Right lobe of liver (tissue), 6 donors: Measurements from ENCODE around the gene KCTD14. TPM values are rescaled to one million over a fixed set of nuclear protein-coding genes. Genes with fewer than 3 reads are reported as not detected.
A peak's percentile ranks its signal among the peaks of the same experiment; 100 is the strongest.
"Not testable (repeated sequence)": the region's sequence is repeated elsewhere in the genome, so short reads cannot be mapped to it uniquely, and the experiment has no call there.

ENCODE experiments used
- ATAC-seq, 4 donors: fragments of 200-7000 bp; cut with Tn5 transposase; one replicate each; pipeline ENCODE4 v1.9.1; 2020; ENCODE audit warnings: mild to moderate bottlenecking in 4 of 4, moderate library complexity in 4 of 4
- DNase-seq, 3 donors: peaks; one replicate each; pipeline ENCODE4 v3.0.0-alpha.2; 2020
- H3K27ac ChIP-seq, 3 donors: fragments of 200-600 bp; one replicate each; pipeline ENCODE4 v1.8.0; 2022
- H3K27me3 ChIP-seq, 2 donors: fragments of 200-600 bp; one replicate each; pipeline ENCODE4 v1.8.0; 2022
- H3K36me3 ChIP-seq, 4 donors: fragments of 200-600 bp; sonication (generic) in 1 of 4; one replicate each; pipeline versions ENCODE4 v1.5.1 to v1.8.0; 2017 to 2022; ENCODE audit warnings: control low read depth in 1 of 4
- H3K4me1 ChIP-seq, 4 donors: fragments of 200-600 bp; sonication (generic) in 1 of 4; one replicate each; pipeline versions ENCODE4 v1.5.1 to v1.8.0; 2017 to 2022; ENCODE audit warnings: control low read depth in 1 of 4
- H3K4me3 ChIP-seq, 3 donors: fragments of 200-600 bp; one replicate each; pipeline ENCODE4 v1.8.0; 2022
- H3K9me3 ChIP-seq, 4 donors: fragments of 200-600 bp; sonication (generic) in 1 of 4; one replicate each; pipeline versions ENCODE4 v1.5.1 to v1.8.0; 2017 to 2022; ENCODE audit warnings: control low read depth in 1 of 4
- POLR2A ChIP-seq: fragments of 450-650 bp; IDR thresholded peaks from one replicate; pipeline ENCODE4 v1.6.1; 2017; ENCODE audit warnings: antibody characterized with exemption, mild to moderate bottlenecking
- WGBS: methylation state at CpG from one replicate; pipeline ENCODE4 v1.1.6; 2018; ENCODE audit warnings: low coverage, low lambda C conversion rate; ENCODE audit not compliant: insufficient coverage; ENCODE audit errors: missing lambda C conversion rate; 5-methylcytosine and 5-hydroxymethylcytosine counted together
- intact Hi-C, 2 donors: fragments of 100-400 bp; cut with DNase I; formaldehyde crosslinking; loops; one replicate each; pipeline versions ENCODE4 v1.11.2 to v1.14.1; 2022
- total RNA-seq, 6 experiments: library from RNA; depleted of rRNA in 2 of 6; stranded (reverse); fragments of >200 nt in 2 of 6; fragmentation: NEBNext Ultra II Directional in 3 of 6; extraction: Animal tissue kit (Norgen Biotek cat#: 25700) in 3 of 6; gene quantifications; one replicate each; pipeline versions ENCODE4 v1.1.0 to v1.2.4, GENCODE V29; 2016 to 2023
- TF ChIP-seq, protein P1 (sequence below), 4 donors: fragments of 200-600 bp in 3 of 4; fragments of 450-650 bp in 1 of 4; IDR thresholded peaks; one replicate each; pipeline versions ENCODE4 v1.5.1 to v1.8.0; 2016 to 2022; ENCODE audit warnings: antibody characterized with exemption in 4 of 4, mild to moderate bottlenecking in 2 of 4
- donor health status: DM: no; HTN: yes; CAD: no.
- donor health status: DM: no; HTN: no; CAD: no.
- donor health status: DM: no; HTN: no; CAD: no.
- donor health status: DM: no; HTN: yes; CAD: no.
- donor health status: DM: no; HTN: yes; CAD: no.

Gene KCTD14
- total RNA-seq, 6 experiments from 2014 or later, result 4.8 to 12.1 (median 6.3) TPM

DNA sequence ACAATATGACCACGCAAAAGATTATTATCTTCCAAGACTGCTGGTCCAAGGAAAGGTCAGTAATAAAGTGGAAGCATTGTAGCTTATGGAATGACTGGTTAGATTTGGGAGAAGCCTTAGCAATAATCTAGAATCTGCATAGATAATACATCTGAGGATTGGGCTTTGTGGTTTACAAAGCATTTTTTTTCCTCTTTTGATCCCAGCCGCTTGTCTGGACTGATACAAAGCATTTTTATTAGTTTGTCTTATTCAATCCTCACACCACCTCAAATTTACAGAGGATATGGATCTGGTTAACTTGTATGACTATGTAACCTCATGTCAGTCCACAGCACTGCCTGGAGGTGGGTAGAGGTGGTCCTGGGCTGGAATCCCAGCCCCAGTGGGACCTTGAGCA, 39.6 kb upstream of the KCTD14 start:
- 61% methylated on average over 2 of the region's 2 CpGs for WGBS
- Histone ChIP-seq H3K4me3 (no peak overlapping the region), H3K27me3 (no peaks in the 10 kb centered on the region), H3K9me3 (no peaks in the 10 kb centered on the region), H3K36me3 (peaks cover 0 to 5% (median 2%) of the 10 kb centered on the region in 4 donors), H3K27ac (peak overlapping the region in 2 of 3 donors; percentile 2 to 72), H3K4me1 (peaks cover 0 to 42% (median 16%) of the 10 kb centered on the region in 4 donors)
- intact Hi-C loops, result no loop called here
- ATAC-seq, result no peak
- no peak for DNase-seq
- TF ChIP-seq, protein P1, sequence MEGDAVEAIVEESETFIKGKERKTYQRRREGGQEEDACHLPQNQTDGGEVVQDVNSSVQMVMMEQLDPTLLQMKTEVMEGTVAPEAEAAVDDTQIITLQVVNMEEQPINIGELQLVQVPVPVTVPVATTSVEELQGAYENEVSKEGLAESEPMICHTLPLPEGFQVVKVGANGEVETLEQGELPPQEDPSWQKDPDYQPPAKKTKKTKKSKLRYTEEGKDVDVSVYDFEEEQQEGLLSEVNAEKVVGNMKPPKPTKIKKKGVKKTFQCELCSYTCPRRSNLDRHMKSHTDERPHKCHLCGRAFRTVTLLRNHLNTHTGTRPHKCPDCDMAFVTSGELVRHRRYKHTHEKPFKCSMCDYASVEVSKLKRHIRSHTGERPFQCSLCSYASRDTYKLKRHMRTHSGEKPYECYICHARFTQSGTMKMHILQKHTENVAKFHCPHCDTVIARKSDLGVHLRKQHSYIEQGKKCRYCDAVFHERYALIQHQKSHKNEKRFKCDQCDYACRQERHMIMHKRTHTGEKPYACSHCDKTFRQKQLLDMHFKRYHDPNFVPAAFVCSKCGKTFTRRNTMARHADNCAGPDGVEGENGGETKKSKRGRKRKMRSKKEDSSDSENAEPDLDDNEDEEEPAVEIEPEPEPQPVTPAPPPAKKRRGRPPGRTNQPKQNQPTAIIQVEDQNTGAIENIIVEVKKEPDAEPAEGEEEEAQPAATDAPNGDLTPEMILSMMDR (IDR thresholded peaks at IDR 0.05), result no peak
- TF ChIP-seq POLR2A, result no peak

DNA sequence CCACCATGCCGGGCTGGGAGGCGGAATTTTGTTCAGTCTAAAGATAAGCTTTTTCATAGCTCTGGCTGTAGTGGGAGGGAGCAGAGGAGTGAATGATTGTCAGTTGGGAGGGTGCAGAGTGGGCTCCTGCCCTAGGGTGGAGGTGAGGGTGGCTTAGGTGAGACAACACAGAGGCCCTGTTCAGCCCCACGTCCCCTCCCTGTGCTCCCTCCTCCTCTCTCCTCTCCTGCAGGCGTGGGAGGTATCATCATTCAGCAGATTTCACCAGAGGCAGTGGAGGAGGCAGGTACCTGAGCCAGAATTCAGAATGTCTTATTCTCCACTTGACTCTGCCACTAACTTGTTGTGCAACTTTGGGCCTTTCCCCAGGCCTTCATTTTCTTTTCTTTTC, 38.8 kb upstream of the KCTD14 start:
- no peaks in the 10 kb centered on the region for H3K27me3 ChIP-seq
- no peaks in the 10 kb centered on the region for H3K9me3 ChIP-seq
- H3K36me3 ChIP-seq, result no peaks in the 10 kb centered on the region
- WGBS, result 22% methylated on average over 3 of the region's 4 CpGs
- peak overlapping the region; percentile 44 to 72 (median 66) for H3K27ac ChIP-seq
- H3K4me3 ChIP-seq, result no peak overlapping the region
- DNase-seq (peak in 1 of 3 donors; percentile 53), ATAC-seq (peak; percentile 2 to 9 (median 6))
- intact Hi-C loops, result no loop called here
- peaks cover 0 to 49% (median 16%) of the 10 kb centered on the region in 4 donors for H3K4me1 ChIP-seq
- TF ChIP-seq POLR2A, result no peak
- TF ChIP-seq, protein P1 (IDR thresholded peaks at IDR 0.05), result no peak

DNA sequence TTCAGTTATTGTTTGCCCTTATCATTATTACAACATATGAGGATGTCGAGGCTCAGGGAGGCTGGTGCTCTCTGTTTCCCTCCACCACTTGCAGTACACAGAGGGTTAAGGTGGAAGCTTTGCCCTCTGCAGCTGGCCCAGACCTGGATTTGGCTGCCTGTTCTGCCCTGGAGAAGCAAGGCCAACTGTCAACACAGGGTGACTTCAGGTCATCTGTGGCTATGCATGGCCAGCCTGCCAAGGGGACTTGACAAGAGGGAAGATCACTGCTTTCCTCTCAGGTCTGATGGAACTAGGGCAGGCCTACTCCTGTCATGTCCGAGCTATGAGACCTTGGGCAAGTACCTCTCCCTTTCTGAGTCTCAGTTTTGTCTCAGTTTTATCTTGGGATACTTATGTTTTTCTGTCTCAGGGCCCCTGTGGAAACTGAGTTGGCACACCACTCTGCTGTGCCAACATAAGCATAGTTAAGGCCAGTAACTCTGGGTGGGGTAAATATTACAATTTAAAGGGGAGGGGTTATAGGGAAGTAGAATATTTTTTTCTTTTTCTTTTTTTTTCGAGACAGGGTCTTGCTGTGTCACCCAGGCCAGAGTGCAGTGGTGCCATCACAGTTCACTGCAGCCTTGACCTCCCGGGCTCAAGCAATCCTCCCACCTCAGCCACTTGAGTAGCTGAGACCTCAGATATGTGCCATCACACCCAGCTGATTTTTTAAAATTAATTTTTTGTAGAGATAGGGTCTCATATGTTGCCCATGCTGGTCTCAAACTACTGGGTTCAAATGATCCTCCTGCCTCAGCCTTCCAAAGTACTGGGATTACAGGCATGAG, 38.2 kb upstream of the KCTD14 start:
- 22% methylated on average over 4 of the region's 4 CpGs for WGBS
- Histone ChIP-seq H3K4me1 (peaks cover 0 to 53% (median 16%) of the 10 kb centered on the region in 4 donors), H3K4me3 (no peak overlapping the region), H3K27me3 (no peaks in the 10 kb centered on the region), H3K36me3 (no peaks in the 10 kb centered on the region), H3K9me3 (no peaks in the 10 kb centered on the region), H3K27ac (peak overlapping the region; percentile 44 to 72 (median 66))
- intact Hi-C loops, result no loop called here
- TF ChIP-seq POLR2A, result no peak
- TF ChIP-seq, protein P1 (IDR thresholded peaks at IDR 0.05), result no peak
- DNase-seq (peak; percentile 81 to 94 (median 92)), ATAC-seq (peak; percentile 74 to 86 (median 75))

DNA sequence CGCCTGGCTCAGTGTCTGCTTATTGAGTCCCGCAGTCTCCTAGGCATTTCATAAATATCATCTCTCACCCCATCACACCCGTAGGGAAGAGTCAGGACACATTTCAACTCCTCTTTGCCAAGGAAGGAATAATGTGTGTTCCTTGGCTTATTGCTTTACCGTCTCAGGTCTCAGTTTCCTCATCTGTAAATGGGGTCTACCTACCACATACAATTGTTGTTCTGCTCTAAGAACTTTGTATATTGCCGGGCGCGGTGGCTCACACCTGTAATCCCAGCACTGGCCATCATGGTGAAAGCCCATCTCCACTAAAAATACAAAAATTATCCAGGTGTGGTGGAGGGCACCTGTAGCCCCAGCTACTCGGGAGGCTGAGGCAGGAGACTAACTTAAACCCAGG, 37.5 kb upstream of the KCTD14 start:
- 61% methylated on average over 5 of the region's 8 CpGs for WGBS
- ATAC-seq, result no peak
- H3K9me3 ChIP-seq, result no peaks in the 10 kb centered on the region
- H3K27me3 ChIP-seq, result no peaks in the 10 kb centered on the region
- no peak for DNase-seq
- H3K36me3 ChIP-seq, result no peaks in the 10 kb centered on the region
- TF ChIP-seq POLR2A, result no peak
- TF ChIP-seq, protein P1 (IDR thresholded peaks at IDR 0.05), result no peak
- peaks cover 0 to 61% (median 19%) of the 10 kb centered on the region in 4 donors for H3K4me1 ChIP-seq
- no peak overlapping the region for H3K4me3 ChIP-seq
- intact Hi-C loops, result no loop called here
- peak overlapping the region in 1 of 3 donors; percentile 72 for H3K27ac ChIP-seq

DNA sequence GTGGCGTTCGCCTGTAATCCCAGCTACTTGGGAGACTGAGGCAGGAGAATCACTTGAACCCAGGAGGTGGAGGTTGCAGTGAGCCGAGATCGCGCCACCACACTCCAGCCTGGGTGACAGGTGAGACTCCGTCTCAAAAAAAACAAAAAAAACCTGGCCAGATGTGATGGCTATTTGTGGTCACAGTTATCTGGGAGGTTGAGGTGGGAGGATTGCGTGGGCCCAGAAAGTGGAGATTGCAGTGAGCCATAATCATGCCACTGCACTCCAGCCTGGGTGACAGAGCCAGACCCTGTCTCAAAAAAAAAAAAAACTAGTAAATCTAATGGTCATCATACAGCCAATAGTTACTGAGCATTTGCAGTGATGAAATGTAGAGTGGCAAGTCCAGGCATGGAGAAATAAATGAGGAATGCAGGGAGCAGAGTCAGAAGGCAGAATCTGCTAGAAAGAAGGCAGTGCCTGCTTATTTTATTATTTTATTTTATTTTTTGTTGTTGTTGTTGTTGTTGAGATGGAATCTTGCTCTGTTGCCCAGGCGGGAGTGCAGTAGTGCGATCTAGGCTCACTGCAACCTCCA, 36.8 kb upstream of the KCTD14 start:
- H3K27me3 ChIP-seq, DNase-seq, H3K36me3 ChIP-seq, ATAC-seq, intact Hi-C loops, H3K9me3 ChIP-seq, H3K4me3 ChIP-seq: not testable (repeated sequence)
- Histone ChIP-seq H3K4me1 (peaks cover 0 to 67% (median 22%) of the 10 kb centered on the region in 4 donors), H3K27ac (peak overlapping the region in 1 of 3 donors; percentile 72)
- 75% methylated on average over 5 of the region's 9 CpGs for WGBS
